H9 (cell line): ENCODE data around the gene VGF. TPM values are rescaled to one million over a fixed set of nuclear protein-coding genes. Genes with fewer than 3 reads are reported as not detected.

Source experiments
- DNase-seq: peaks from one replicate; pipeline ENCODE4 v3.0.0-alpha.2; 2017
- H2AFZ ChIP-seq: one replicate; pipeline ENCODE4 v1.6.1; 2013; ENCODE audit warnings: mild to moderate bottlenecking, low read length, control low read depth, moderate library complexity
- H2AK5ac ChIP-seq: 2 replicates; pipeline ENCODE4 v1.6.1; 2013; ENCODE audit warnings: low read length, control low read depth, mixed read lengths; ENCODE audit not compliant: insufficient read length
- H2BK120ac ChIP-seq: one replicate; pipeline ENCODE4 v1.6.1; 2013; ENCODE audit warnings: low read depth, mild to moderate bottlenecking, low read length, control low read depth, inconsistent platforms; ENCODE audit not compliant: poor library complexity, severe bottlenecking
- H2BK12ac ChIP-seq: 2 replicates; pipeline ENCODE4 v1.6.1; 2013; ENCODE audit warnings: low read length, control low read depth, mixed read lengths, low read depth; ENCODE audit not compliant: insufficient read length
- H2BK15ac ChIP-seq: 2 replicates; pipeline ENCODE4 v1.6.1; 2013; ENCODE audit warnings: low read depth, low read length, control low read depth
- H2BK20ac ChIP-seq: one replicate; pipeline ENCODE4 v1.6.1; 2013; ENCODE audit warnings: low read depth, mild to moderate bottlenecking, low read length, control low read depth, inconsistent platforms; ENCODE audit not compliant: poor library complexity, severe bottlenecking
- H2BK5ac ChIP-seq: 2 replicates; pipeline ENCODE4 v1.6.1; 2013; ENCODE audit warnings: low read length, control low read depth, mixed read lengths; ENCODE audit not compliant: insufficient read length
- H3K14ac ChIP-seq: 2 replicates; pipeline ENCODE4 v1.6.1; 2013; ENCODE audit warnings: low read length, control low read depth; ENCODE audit not compliant: insufficient read depth
- H3K18ac ChIP-seq: 2 replicates; pipeline ENCODE4 v1.6.1; 2013; ENCODE audit warnings: low read depth, mild to moderate bottlenecking, mixed read lengths, low read length, control low read depth; ENCODE audit not compliant: insufficient read length
- H3K23ac ChIP-seq: 2 replicates; pipeline ENCODE4 v1.6.1; 2013; ENCODE audit warnings: low read length, control low read depth, mixed read lengths, low read depth; ENCODE audit not compliant: insufficient read length
- H3K23me2 ChIP-seq: 2 replicates; pipeline ENCODE4 v1.6.1; 2013; ENCODE audit warnings: low read depth, mild to moderate bottlenecking, mixed read lengths, low read length, control low read depth; ENCODE audit not compliant: insufficient read length, poor library complexity, severe bottlenecking
- H3K27ac ChIP-seq: 2 replicates; pipeline ENCODE4 v1.5.1; 2013; ENCODE audit warnings: low read length, control low read depth, mixed read lengths, low read depth; ENCODE audit not compliant: insufficient read length
- H3K27me3 ChIP-seq: 2 replicates; pipeline ENCODE4 v1.6.1; 2013; ENCODE audit warnings: low read length, control low read depth, inconsistent platforms; ENCODE audit not compliant: insufficient read depth
- H3K4ac ChIP-seq: 2 replicates; pipeline ENCODE4 v1.6.1; 2013; ENCODE audit warnings: low read depth, mild to moderate bottlenecking, control low read depth, inconsistent platforms, low read length, moderate library complexity
- H3K4me1 ChIP-seq: 2 replicates; pipeline ENCODE4 v1.6.1; 2013; ENCODE audit warnings: low read length, control low read depth, inconsistent platforms; ENCODE audit not compliant: insufficient read depth
- H3K4me2 ChIP-seq: 2 replicates; pipeline ENCODE4 v1.6.1; 2013; ENCODE audit warnings: low read length, control low read depth, mixed read lengths; ENCODE audit not compliant: insufficient read length, insufficient read depth
- H3K56ac ChIP-seq: 2 replicates; pipeline ENCODE4 v1.6.1; 2013; ENCODE audit warnings: low read depth, mild to moderate bottlenecking, mixed read lengths, low read length, control low read depth; ENCODE audit not compliant: insufficient read length
- H3K79me1 ChIP-seq: 2 replicates; pipeline ENCODE4 v1.6.1; 2013; ENCODE audit warnings: low read depth, mild to moderate bottlenecking, moderate library complexity, low read length, control low read depth, inconsistent platforms; ENCODE audit not compliant: insufficient read depth, poor library complexity, severe bottlenecking
- H3K79me2 ChIP-seq: 2 replicates; pipeline ENCODE4 v1.6.1; 2013; ENCODE audit warnings: low read length, control low read depth, inconsistent platforms; ENCODE audit not compliant: insufficient read depth
- H3K9ac ChIP-seq: 2 replicates; pipeline ENCODE4 v1.6.1; 2013; ENCODE audit warnings: low read length, control low read depth, mixed read lengths; ENCODE audit not compliant: insufficient read length; ENCODE audit errors: extremely low read depth
- H3K9me3 ChIP-seq: one replicate; pipeline ENCODE4 v1.6.1; 2013; ENCODE audit warnings: low read depth, low read length, inconsistent platforms; ENCODE audit not compliant: control insufficient read depth
- H3T11ph ChIP-seq: one replicate; pipeline ENCODE4 v1.6.1; 2013; ENCODE audit warnings: mild to moderate bottlenecking, low read length, control low read depth, inconsistent platforms
- H4K20me1 ChIP-seq: one replicate; pipeline ENCODE4 v1.6.1; 2013; ENCODE audit not compliant: control insufficient read depth, insufficient read length, insufficient read depth
- H4K5ac ChIP-seq: 2 replicates; pipeline ENCODE4 v1.6.1; 2013; ENCODE audit warnings: low read depth, mild to moderate bottlenecking, mixed read lengths, low read length, control low read depth; ENCODE audit not compliant: insufficient read length
- H4K8ac ChIP-seq: replicated peaks from 2 replicates; pipeline ENCODE4 v1.6.1; 2013; ENCODE audit warnings: low read length, control low read depth, mixed read lengths, low read depth; ENCODE audit not compliant: insufficient read length
- H4K91ac ChIP-seq: 2 replicates; pipeline ENCODE4 v1.6.1; 2013; ENCODE audit warnings: low read depth, mild to moderate bottlenecking, moderate library complexity, mixed read lengths, low read length, control low read depth; ENCODE audit not compliant: insufficient read length
- H3K27ac Mint-ChIP-seq, 3 experiments: 2 replicates in 2 of 3; 3 replicates in 1 of 3; pipeline ENCODE4 v1.8.0; 2020 to 2021; ENCODE audit warnings: mixed read lengths in 3 of 3, mild to moderate bottlenecking in 1 of 3, moderate library complexity in 1 of 3
- H3K27me3 Mint-ChIP-seq: 2 replicates; pipeline ENCODE4 v1.8.0; 2021; ENCODE audit warnings: low read depth, mild to moderate bottlenecking, moderate library complexity, mixed read lengths
- H3K36me3 Mint-ChIP-seq, 3 experiments: 2 replicates in 2 of 3; 3 replicates in 1 of 3; pipeline ENCODE4 v1.8.0; 2020 to 2021; ENCODE audit warnings: low read depth in 3 of 3, mixed read lengths in 3 of 3; ENCODE audit not compliant: insufficient read depth in 1 of 3
- H3K4me1 Mint-ChIP-seq, 2 experiments: 2 replicates each; pipeline ENCODE4 v1.8.0; 2020; ENCODE audit warnings: mixed read lengths in 2 of 2
- H3K4me3 Mint-ChIP-seq, 2 experiments: 2 replicates in 1 of 2; 3 replicates in 1 of 2; pipeline ENCODE4 v1.8.0; 2020 to 2021; ENCODE audit warnings: mild to moderate bottlenecking in 2 of 2, mixed read lengths in 2 of 2, moderate library complexity in 1 of 2
- H3K9me3 Mint-ChIP-seq, 2 experiments: 2 replicates in 1 of 2; 3 replicates in 1 of 2; pipeline ENCODE4 v1.8.0; 2020; ENCODE audit warnings: mild to moderate bottlenecking in 2 of 2, mixed read lengths in 2 of 2, moderate library complexity in 1 of 2
- CTCF ChIP-seq: fragments of 200-600 bp; sonication (generic); conservative IDR thresholded peaks from 3 replicates; pipeline ENCODE4 v1.8.0; 2021; ENCODE audit warnings: antibody characterized with exemption, mild to moderate bottlenecking
- WGBS: extraction: QIAGEN DNeasy Blood & Tissue Kit; methylation state at CpG from one replicate; pipeline ENCODE4 v1.1.7; 2013; ENCODE audit warnings: missing lambda C conversion rate, low lambda C conversion rate, mixed read lengths; ENCODE audit not compliant: insufficient read length; ENCODE audit errors: extremely low coverage; 5-methylcytosine and 5-hydroxymethylcytosine counted together
- total RNA-seq: library from RNA; stranded (reverse); gene quantifications from 2 replicates; pipeline ENCODE4 v1.2.1, GENCODE V29; 2021

Gene VGF
- total RNA-seq, 1 experiment from 2014 or later = 37.1 TPM

DNA sequence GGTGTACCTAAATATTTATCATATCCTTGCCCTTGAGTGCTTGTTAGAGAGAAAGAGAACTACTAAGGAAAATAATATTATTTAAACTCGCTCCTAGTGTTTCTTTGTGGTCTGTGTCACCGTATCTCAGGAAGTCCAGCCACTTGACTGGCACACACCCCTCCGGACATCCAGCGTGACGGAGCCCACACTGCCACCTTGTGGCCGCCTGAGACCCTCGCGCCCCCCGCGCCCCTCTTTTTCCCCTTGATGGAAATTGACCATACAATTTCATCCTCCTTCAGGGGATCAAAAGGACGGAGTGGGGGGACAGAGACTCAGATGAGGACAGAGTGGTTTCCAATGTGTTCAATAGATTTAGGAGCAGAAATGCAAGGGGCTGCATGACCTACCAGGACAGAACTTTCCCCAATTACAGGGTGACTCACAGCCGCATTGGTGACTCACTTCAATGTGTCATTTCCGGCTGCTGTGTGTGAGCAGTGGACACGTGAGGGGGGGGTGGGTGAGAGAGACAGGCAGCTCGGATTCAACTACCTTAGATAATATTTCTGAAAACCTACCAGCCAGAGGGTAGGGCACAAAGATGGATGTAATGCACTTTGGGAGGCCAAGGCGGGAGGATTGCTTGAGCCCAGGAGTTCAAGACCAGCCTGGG lies 27.0 kb downstream of the VGF start:
- H2AFZ ChIP-seq = peak overlapping the region; percentile 85
- Mint-ChIP-seq H3K9me3 (no peaks in the 10 kb centered on the region; a peak in 1 of 5 replicates), H3K27me3 (no peaks in the 10 kb centered on the region; the same call in 1 of the 2 replicates), H3K4me3 (peak overlapping the region in 1 of 2 experiments; percentile 34; a peak in 2 of 5 replicates), H3K36me3 (peaks cover 0 to 19% (median 0%) of the 10 kb centered on the region in 3 experiments; a peak in 2 of 7 replicates), H3K27ac (peak overlapping the region in 2 of 3 experiments; percentile 62 to 98; a peak in 2 of 7 replicates), H3K4me1 (peaks cover 35 to 39% of the 10 kb centered on the region in 2 experiments)
- peak overlapping the region; percentile 81 for H3K18ac ChIP-seq
- no peak overlapping the region for H2BK120ac ChIP-seq
- no peaks in the 10 kb centered on the region for H3K79me1 ChIP-seq
- H3T11ph ChIP-seq = no peak overlapping the region
- WGBS = no CpG with 5 or more reads among the region's 16 CpGs
- no peak overlapping the region for H2BK5ac ChIP-seq
- peak overlapping the region; percentile 73 for H3K4me2 ChIP-seq
- H3K4me1 ChIP-seq = no peaks in the 10 kb centered on the region; the same call in 1 of the 2 replicates
- no peak overlapping the region for H3K27ac ChIP-seq
- no peak overlapping the region for H4K5ac ChIP-seq
- H3K4ac ChIP-seq = no peak overlapping the region
- H3K23me2 ChIP-seq = peaks cover 3% of the 10 kb centered on the region
- no peak overlapping the region for H3K23ac ChIP-seq
- H3K14ac ChIP-seq = peak overlapping the region; percentile 45; the same call in 1 of the 2 replicates
- no peak overlapping the region for H2AK5ac ChIP-seq
- peak; percentile 92 for TF ChIP-seq CTCF
- H3K9me3 ChIP-seq = no peaks in the 10 kb centered on the region
- H4K8ac ChIP-seq = no peak overlapping the region
- no peak overlapping the region for H4K91ac ChIP-seq
- no peak overlapping the region for H3K56ac ChIP-seq
- H3K27me3 ChIP-seq = no peaks in the 10 kb centered on the region
- H3K79me2 ChIP-seq = no peaks in the 10 kb centered on the region
- no peaks in the 10 kb centered on the region for H4K20me1 ChIP-seq
- DNase-seq = peak; percentile 88
- peak overlapping the region; percentile 46 for H3K9ac ChIP-seq
- H2BK15ac ChIP-seq = no peak overlapping the region
- no peak overlapping the region for H2BK12ac ChIP-seq
- H2BK20ac ChIP-seq = no peak overlapping the region
